ENCODE measurements around the gene ELOVL2. TPM values are rescaled to one million over a fixed set of nuclear protein-coding genes. Genes with fewer than 3 reads are reported as not detected.

The ELOVL2 gene
- total RNA-seq, 1 experiment from 2014 or later: 12.7 TPM

DNA sequence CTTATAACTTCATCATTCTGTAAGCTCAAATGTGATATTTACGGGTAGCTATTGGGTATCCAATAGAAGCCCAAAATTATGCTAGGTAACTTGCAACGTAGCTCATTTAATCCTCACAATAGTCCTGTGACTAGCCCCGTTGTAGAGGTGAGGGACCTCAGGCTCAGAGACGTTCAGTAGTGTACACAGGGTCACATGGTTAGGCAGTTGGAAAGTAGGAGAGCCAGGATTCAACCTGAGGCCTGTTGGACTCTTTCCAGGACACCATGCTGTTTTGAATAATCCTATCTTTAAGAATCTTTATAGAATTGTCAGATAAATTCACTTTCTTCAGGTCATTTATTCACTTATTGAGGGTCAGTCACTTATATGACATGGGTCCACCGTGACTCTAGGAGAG, 9.2 kb upstream of the ELOVL2 start:
- Histone ChIP-seq H3K27ac (ENCODE audit: low read depth, low read length, poor library complexity, severe bottlenecking) (no peak overlapping the region), H3K9me3 (ENCODE audit: low read depth, low read length, poor library complexity, severe bottlenecking) (no peaks in the 10 kb centered on the region), H3K4me3 (ENCODE audit: low read depth, low read length, poor library complexity, severe bottlenecking) (no peak overlapping the region), H3K36me3 (ENCODE audit: insufficient read depth, low read length, poor library complexity, severe bottlenecking) (no peaks in the 10 kb centered on the region), H3K4me1 (ENCODE audit: insufficient read depth, low read length, poor library complexity, severe bottlenecking) (no peaks in the 10 kb centered on the region), H3K27me3 (replicated peaks; ENCODE audit: insufficient read depth, low read depth, low read length, poor library complexity) (no peaks in the 10 kb centered on the region)
- intact Hi-C loops (cut with micrococcal nuclease; ENCODE audit: unreplicated experiment): no loop called here
- TF ChIP-seq CTCF (conservative IDR thresholded peaks at IDR 0.05; ENCODE audit: low read depth, low read length) (no peak), EZH2 (IDR thresholded peaks at IDR 0.05; ENCODE audit: borderline replicate concordance, low read depth, low read length, poor library complexity, severe bottlenecking) (no peak)
- BruUV-seq (replicated peaks): no TSS peak
- no peak for DNase-seq (ENCODE audit: low spot score)
- POLR2A ChIA-PET (ENCODE audit: low non-redundant PET): interaction anchor here (0.6 kb wide), 1 partner anchor 177 kb away, joined by 5 read pairs; no protein-coding TSS in a partner anchor
- CTCF ChIA-PET: no interaction called here

GRCh38 chr6:11050731-11051130, 6.6 kb upstream of the ELOVL2 start:
- no peak overlapping the region for H3K4me3 ChIP-seq (ENCODE audit: low read depth, low read length, poor library complexity, severe bottlenecking)
- H3K27ac ChIP-seq (ENCODE audit: low read depth, low read length, poor library complexity, severe bottlenecking): no peak overlapping the region
- peaks cover under 1% of the 10 kb centered on the region for H3K27me3 ChIP-seq (replicated peaks; ENCODE audit: insufficient read depth, low read depth, low read length, poor library complexity)
- H3K4me1 ChIP-seq (ENCODE audit: insufficient read depth, low read length, poor library complexity, severe bottlenecking): no peaks in the 10 kb centered on the region
- no peak for TF ChIP-seq CTCF (conservative IDR thresholded peaks at IDR 0.05; ENCODE audit: low read depth, low read length)
- TF ChIP-seq EZH2 (IDR thresholded peaks at IDR 0.05; ENCODE audit: borderline replicate concordance, low read depth, low read length, poor library complexity, severe bottlenecking): no peak
- H3K9me3 ChIP-seq (ENCODE audit: low read depth, low read length, poor library complexity, severe bottlenecking): no peaks in the 10 kb centered on the region
- POLR2A ChIA-PET (ENCODE audit: low non-redundant PET): no interaction called here
- intact Hi-C loops (cut with micrococcal nuclease; ENCODE audit: unreplicated experiment): no loop called here
- BruUV-seq (replicated peaks): no TSS peak
- CTCF ChIA-PET: no interaction called here
- no peak for DNase-seq (ENCODE audit: low spot score)
- no peaks in the 10 kb centered on the region for H3K36me3 ChIP-seq (ENCODE audit: insufficient read depth, low read length, poor library complexity, severe bottlenecking)

DNA sequence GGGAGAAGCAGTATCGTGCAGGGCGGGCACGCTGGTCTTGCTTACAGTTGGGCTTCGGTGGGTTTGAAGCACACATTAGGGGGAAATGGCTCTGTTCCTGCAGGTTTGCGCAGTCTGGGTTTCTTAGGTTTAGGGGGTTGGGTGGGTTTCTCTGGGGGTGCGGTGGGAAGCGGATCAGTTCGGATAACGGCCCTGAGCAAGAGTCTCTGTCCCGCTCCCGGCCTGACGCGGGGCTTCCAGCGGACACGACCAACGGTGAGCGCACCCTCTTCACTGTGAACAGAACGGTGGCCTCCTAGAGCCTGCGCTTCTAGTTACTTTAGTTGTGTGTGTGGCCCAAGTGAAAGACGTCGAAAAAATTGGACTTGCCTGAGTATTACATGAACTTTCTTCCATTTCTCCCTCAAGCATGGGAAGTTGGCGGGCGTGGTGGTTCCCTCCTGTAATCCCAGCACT, 635 bp upstream of the ELOVL2 start:
- DNase-seq (ENCODE audit: low spot score): no peak
- ChIA-PET POLR2A (ENCODE audit: low non-redundant PET) (no interaction called here), CTCF (interaction anchor here (0.7 kb wide), 1 partner anchor 11 kb away, joined by 18 read pairs; no protein-coding TSS in a partner anchor)
- Histone ChIP-seq H3K4me1 (ENCODE audit: insufficient read depth, low read length, poor library complexity, severe bottlenecking) (peaks cover 5% of the 10 kb centered on the region), H3K4me3 (ENCODE audit: low read depth, low read length, poor library complexity, severe bottlenecking) (peak overlapping the region; percentile 82), H3K36me3 (ENCODE audit: insufficient read depth, low read length, poor library complexity, severe bottlenecking) (no peaks in the 10 kb centered on the region), H3K27ac (ENCODE audit: low read depth, low read length, poor library complexity, severe bottlenecking) (no peak overlapping the region), H3K9me3 (ENCODE audit: low read depth, low read length, poor library complexity, severe bottlenecking) (no peaks in the 10 kb centered on the region), H3K27me3 (replicated peaks; ENCODE audit: insufficient read depth, low read depth, low read length, poor library complexity) (peaks cover 2% of the 10 kb centered on the region)
- intact Hi-C loops (cut with micrococcal nuclease; ENCODE audit: unreplicated experiment): no loop called here
- TF ChIP-seq CTCF (conservative IDR thresholded peaks at IDR 0.05; ENCODE audit: low read depth, low read length): no peak
- BruUV-seq (replicated peaks): no TSS peak
